Measurements from ENCODE around the gene ERFE.

GRCh38 chr2:238129166-238130010 lies 29.4 kb upstream of the ERFE start:
- TF ChIP-seq IRF2 (CRISPR knock-in tag; IDR thresholded peaks at IDR 0.05; ENCODE audit: borderline replicate concordance, low read depth) (no peak), MAX (CRISPR knock-in tag; IDR thresholded peaks at IDR 0.05) (no peak), ELF4 (CRISPR knock-in tag; IDR thresholded peaks at IDR 0.05; ENCODE audit: low read depth) (no peak), HMGXB4 (CRISPR knock-in tag; IDR thresholded peaks at IDR 0.05) (no peak), CTCF (IDR thresholded peaks at IDR 0.05) (no peak), NFYB (CRISPR knock-in tag; conservative IDR thresholded peaks at IDR 0.05; ENCODE audit: low read depth) (no peak), EMX1 (CRISPR knock-in tag; IDR thresholded peaks at IDR 0.05) (no peak), JUN (CRISPR knock-in tag; IDR thresholded peaks at IDR 0.05) (no peak), CREB1 (CRISPR knock-in tag; IDR thresholded peaks at IDR 0.05) (no peak), ATF3 (CRISPR knock-in tag; conservative IDR thresholded peaks at IDR 0.05) (no peak), RELA (CRISPR knock-in tag; IDR thresholded peaks at IDR 0.05; ENCODE audit: borderline replicate concordance) (no peak), ATF2 (CRISPR knock-in tag; IDR thresholded peaks at IDR 0.05; ENCODE audit: borderline replicate concordance, low read depth) (no peak), AFF4 (CRISPR knock-in tag; IDR thresholded peaks at IDR 0.05; ENCODE audit: borderline replicate concordance) (no peak), E2F4 (CRISPR knock-in tag; IDR thresholded peaks at IDR 0.05; ENCODE audit: borderline replicate concordance, low read depth) (no peak)

Measured in WTC11 (cell line).